ENCODE measurements around the gene BCKDHA.

DNA sequence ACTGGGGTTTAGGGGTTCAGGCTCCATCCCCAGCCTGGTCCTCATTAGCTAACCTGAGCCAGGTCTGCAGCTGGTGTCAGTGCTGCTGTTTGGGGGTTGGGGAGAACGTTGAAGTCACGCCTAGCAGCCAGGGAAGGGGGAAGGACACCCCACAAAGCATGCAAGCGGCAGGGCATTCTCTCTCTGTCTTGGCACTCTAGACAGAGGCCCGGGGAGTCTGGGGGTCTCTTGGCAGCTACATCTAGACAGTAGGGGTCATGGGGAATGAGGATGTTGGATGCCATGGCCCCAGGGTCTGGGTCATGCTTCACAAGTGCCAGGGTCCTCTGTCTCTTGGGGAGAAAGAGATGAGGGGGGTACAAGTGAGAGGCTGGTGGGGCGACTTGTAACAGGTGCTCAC is 48.0 kb downstream of the BCKDHA start:
- TF ChIP-seq EZH2phosphoT487 (IDR thresholded peaks at IDR 0.05; ENCODE audit: low read depth, severe bottlenecking, unreplicated experiment): no peak
- TF ChIP-seq, protein P1, sequence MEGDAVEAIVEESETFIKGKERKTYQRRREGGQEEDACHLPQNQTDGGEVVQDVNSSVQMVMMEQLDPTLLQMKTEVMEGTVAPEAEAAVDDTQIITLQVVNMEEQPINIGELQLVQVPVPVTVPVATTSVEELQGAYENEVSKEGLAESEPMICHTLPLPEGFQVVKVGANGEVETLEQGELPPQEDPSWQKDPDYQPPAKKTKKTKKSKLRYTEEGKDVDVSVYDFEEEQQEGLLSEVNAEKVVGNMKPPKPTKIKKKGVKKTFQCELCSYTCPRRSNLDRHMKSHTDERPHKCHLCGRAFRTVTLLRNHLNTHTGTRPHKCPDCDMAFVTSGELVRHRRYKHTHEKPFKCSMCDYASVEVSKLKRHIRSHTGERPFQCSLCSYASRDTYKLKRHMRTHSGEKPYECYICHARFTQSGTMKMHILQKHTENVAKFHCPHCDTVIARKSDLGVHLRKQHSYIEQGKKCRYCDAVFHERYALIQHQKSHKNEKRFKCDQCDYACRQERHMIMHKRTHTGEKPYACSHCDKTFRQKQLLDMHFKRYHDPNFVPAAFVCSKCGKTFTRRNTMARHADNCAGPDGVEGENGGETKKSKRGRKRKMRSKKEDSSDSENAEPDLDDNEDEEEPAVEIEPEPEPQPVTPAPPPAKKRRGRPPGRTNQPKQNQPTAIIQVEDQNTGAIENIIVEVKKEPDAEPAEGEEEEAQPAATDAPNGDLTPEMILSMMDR (IDR thresholded peaks at IDR 0.05; ENCODE audit: poor library complexity): no peak
- TF ChIP-seq EZH2 (IDR thresholded peaks at IDR 0.05; ENCODE audit: borderline replicate concordance): no peak

All from hepatocyte (in vitro differentiated cells).